Spleen (tissue), 7 donors: ENCODE data around the gene SH3BP4.

Experiments
- CTCF ChIP-seq, 11 experiments: fragments of 200-600 bp in 7 of 11; fragments of 450-650 bp in 4 of 11; sonication (generic) in 4 of 11; IDR thresholded peaks in 8 of 11; conservative IDR thresholded peaks in 3 of 11; 1 replicate in 7 of 11; 2 replicates in 4 of 11; pipeline versions ENCODE4 v1.4.0 to v1.8.0; 2016 to 2021; ENCODE audit warnings: antibody characterized with exemption in 11 of 11, inconsistent platforms in 4 of 11, mild to moderate bottlenecking in 1 of 11
- POLR2A ChIP-seq, 3 donors: fragments of 450-650 bp; IDR thresholded peaks; one replicate each; pipeline ENCODE4 v1.5.1; 2017; ENCODE audit warnings: antibody characterized with exemption in 3 of 3, mild to moderate bottlenecking in 1 of 3
- POLR2AphosphoS5 ChIP-seq, 3 donors: sonication (generic); formaldehyde crosslinking; IDR thresholded peaks; one replicate each; pipeline ENCODE4 v1.5.1; 2017; ENCODE audit warnings: antibody characterized with exemption in 3 of 3
- donor health status: DM: no; HTN: no; CAD: no; lungs with moderate emphysema.
- donor health status: DM: no; HTN: no; CAD: no.
- donor health status: DM: no; HTN: no; CAD: no.

GRCh38 chr2:234951664-234952269, at the start of gene SH3BP4:
- TF ChIP-seq CTCF (IDR thresholded peaks at IDR 0.05 in 8 of 11, conservative IDR thresholded peaks at IDR 0.05 in 3 of 11) (no peak), POLR2AphosphoS5 (IDR thresholded peaks at IDR 0.05) (peak in 2 of 3 donors; percentile 49 to 58), POLR2A (IDR thresholded peaks at IDR 0.05) (no peak)
